Amniotic stem cell (primary cell): ENCODE data around the gene LPIN3.

Source experiments
- DNase-seq: peaks from one replicate; lab custom pipeline; 2025; lab: John Stamatoyannopoulos, UW

LPIN3 gene

GRCh38 chr20:41392871-41393704 is 52.5 kb downstream of the LPIN3 start:
- no peak for DNase-seq

DNA sequence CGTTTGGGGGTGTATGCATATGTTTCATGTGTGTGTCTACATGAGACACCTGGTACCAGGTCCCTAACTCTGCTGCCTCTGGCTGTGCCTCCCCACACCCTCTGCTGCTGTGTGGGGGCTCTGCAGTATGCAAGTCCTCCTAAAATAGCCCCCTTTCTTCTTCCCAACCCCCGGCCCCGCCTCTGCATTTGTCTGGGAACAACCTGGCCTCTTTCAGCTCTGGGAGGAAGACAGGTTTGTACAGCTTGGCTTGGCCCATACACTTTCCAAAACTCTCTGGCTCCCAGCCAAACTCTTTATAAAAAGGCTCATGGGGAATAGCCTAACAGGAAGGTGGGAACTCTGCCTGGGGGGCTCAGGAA is 53.1 kb downstream of the LPIN3 start:
- DNase-seq: no peak

- no peak for DNase-seq
These were observed 53.5 kb downstream of the LPIN3 start for GRCh38 chr20:41394081-41394480.

- DNase-seq: no peak
These were observed 54.5 kb downstream of the LPIN3 start for GRCh38 chr20:41394931-41395666.

DNA sequence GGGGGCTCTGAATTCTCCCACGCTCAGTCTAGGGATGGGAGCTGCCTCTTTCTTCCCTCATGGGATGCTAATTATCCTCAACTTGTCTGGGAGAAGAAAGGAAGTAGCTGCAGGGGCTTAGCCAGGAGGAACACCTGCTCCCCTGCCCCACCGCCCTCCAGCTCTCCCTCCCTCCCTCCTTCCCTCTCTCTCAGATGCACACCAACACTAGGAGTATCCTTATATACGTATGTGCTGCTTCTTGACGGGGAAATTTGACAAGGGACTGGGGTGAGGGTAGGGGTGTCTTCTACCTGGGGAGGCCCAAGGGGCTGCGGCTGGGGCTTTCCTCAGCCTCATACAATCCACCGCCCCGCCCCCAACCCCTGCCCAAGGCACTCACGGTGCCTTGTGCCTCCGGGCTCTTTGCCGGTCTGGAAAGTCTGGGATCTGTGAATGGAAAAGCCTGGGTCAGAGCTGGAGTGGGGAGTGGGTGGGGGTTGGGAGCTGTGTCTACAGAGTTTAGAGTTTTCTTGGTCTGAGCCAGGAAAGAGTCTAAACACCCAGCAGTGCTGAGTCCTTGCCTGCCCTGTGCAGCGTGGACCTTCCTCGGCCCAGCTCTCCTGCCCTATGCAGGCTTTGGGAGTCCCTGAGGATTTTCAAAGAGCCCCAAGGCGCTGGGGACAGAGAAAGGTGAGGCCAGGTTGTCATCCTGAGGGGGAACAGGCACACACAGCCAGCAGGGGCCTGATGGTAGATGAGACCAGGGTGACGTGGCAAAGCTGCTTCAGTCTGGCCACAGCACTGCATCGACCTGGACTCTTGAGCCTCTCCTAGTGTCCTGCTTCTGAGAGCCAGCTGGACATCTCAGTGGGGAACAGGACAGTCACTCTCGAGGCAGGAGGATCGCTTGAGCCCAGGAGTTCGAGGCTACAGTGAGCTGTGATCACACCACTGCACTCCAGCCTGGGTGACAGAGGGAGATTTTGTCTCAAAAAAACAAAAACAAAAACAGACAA is 55.3 kb downstream of the LPIN3 start:
- DNase-seq: no peak

- DNase-seq: no peak
These were observed 57.8 kb downstream of the LPIN3 start for GRCh38 chr20:41398408-41398807.

- no peak for DNase-seq
These were observed 63.0 kb downstream of the LPIN3 start for GRCh38 chr20:41403604-41404003.

DNA sequence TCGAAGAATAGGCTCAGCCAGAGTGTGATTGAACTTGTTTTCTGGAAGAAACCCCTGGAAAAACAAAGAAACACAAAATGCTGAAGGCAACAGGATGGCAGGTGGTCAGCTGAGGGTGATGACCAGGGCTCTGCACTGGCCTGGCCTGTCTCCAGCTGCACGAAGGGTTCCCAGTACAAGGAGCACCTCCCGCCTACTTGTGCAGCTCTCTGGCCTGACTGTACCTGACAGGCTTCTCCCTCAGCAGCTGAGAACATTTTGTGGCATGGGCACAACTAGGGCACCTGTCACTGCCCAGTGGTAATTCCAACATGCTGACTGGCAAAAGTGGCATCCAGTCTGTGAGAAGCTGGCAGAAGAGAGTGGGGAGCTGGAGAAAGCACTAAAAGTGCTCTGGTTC is 64.8 kb downstream of the LPIN3 start:
- DNase-seq: no peak

- no peak for DNase-seq
These were observed 65.7 kb downstream of the LPIN3 start for GRCh38 chr20:41406353-41406752.

DNA sequence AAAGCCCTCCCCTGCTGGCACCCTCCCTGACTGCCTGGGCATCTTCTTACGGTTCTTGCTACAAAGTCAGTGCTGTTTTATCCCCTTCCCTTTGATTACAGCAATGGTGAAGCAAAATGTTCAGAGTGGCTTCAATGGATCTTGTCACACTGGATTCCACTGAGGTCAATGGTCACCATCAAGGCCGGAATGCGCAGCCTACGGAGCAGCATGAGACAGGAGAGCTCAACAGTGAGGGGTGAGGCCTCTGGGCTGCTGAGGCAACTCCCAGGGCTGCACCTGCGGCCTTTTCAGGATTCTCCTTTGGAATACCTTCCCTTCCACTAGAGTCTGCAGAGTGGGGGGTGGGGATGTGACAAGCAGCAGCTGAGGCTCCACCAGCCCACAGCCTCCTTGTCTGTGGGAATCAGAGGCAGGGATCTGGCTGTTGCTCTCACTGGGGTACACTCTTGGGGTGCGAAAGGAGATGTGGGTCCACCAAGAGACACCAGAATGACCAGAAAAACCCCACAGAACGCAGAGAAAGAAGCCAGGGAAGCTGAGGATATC is 66.3 kb downstream of the LPIN3 start:
- no peak for DNase-seq

GRCh38 chr20:41407607-41408006 is 67.0 kb downstream of the LPIN3 start:
- no peak for DNase-seq

DNA sequence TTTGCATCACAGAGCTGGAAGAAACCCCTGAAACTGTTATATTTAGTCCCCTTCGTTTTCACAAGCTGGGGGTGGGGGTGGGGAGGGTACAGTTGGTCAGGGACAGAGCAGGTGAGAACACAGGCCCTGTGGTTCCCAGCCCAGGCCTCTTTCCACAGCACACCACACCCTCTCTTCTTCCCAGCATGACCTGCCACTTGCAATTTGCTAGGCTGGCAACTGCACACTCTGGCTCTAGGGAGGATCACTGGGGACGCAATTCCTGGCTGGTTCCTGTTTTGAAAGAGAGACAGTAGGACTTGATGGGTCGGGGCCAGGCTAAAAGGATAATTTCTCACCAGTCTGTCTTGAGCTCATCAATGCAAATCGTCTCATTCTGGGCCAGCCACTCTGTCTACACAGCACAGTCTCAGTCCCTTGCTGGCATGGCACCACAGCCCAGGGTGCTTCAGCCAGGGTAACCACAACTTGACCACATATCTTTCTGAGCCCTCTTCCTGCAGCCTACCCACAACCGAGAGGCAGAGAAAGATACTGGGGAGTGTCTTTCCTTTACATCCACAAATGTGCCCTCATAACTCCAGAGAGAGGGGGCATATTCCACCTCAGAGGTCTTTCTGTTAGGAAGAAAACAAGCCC is 67.7 kb downstream of the LPIN3 start:
- DNase-seq: no peak

DNA sequence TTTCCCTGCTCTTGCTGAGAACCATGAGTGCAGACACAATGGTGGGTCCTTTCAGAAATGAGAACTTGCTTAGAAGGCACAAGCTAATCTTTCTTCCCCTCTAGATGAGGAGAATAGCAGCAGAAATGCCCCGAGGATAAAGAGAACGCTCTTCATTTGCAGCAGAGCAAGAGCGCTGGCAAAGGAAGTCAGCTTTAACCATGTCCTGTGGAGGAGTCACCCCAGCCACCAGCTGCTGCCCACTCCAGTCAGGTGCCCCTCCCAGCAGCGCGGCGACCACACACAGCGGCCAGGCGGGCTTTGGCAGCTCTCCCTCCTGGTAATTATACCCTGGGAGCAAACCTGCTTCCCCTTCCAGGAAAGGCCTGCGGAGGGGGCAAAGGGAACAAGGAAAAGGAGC is 68.4 kb downstream of the LPIN3 start:
- DNase-seq: no peak
